Liver (tissue), 3 donors: ENCODE data around the gene FOCAD.

Source experiments
- ATF3 ChIP-seq: IDR thresholded peaks from 2 replicates; pipeline ENCODE4 v1.6.1; 2016; ENCODE audit warnings: antibody characterized with exemption
- CTCF ChIP-seq: fragments of 150-350 bp; IDR thresholded peaks from 2 replicates; pipeline ENCODE4 v1.5.1; 2017; ENCODE audit warnings: improper control_type of control experiment, low read depth, low read length; ENCODE audit not compliant: missing input control
- EGR1 ChIP-seq, 2 donors: IDR thresholded peaks; 2 replicates each; pipeline ENCODE4 v1.6.1; 2016 to 2018; ENCODE audit warnings: antibody characterized with exemption in 2 of 2, low read depth in 2 of 2
- GABPA ChIP-seq, 2 donors: IDR thresholded peaks in 1 of 2; conservative IDR thresholded peaks in 1 of 2; 2 replicates each; pipeline ENCODE4 v1.6.1; 2016; ENCODE audit warnings: antibody characterized with exemption in 2 of 2, mild to moderate bottlenecking in 1 of 2, moderate library complexity in 1 of 2
- JUND ChIP-seq, 2 donors: IDR thresholded peaks; 2 replicates each; pipeline ENCODE4 v1.6.1; 2016; ENCODE audit warnings: antibody characterized with exemption in 2 of 2
- MAX ChIP-seq: IDR thresholded peaks from 2 replicates; pipeline ENCODE4 v1.6.1; 2016; ENCODE audit warnings: antibody characterized with exemption
- RAD21 ChIP-seq, 2 donors: IDR thresholded peaks; 2 replicates each; pipeline ENCODE4 v1.6.1; 2016; ENCODE audit warnings: antibody characterized with exemption in 2 of 2, mild to moderate bottlenecking in 2 of 2
- REST ChIP-seq: IDR thresholded peaks from 2 replicates; pipeline ENCODE4 v1.6.1; 2016; ENCODE audit warnings: antibody characterized with exemption, mild to moderate bottlenecking
- RXRA ChIP-seq, 2 donors: IDR thresholded peaks; 2 replicates each; pipeline ENCODE4 v1.6.1; 2017 to 2018; ENCODE audit warnings: antibody characterized with exemption in 2 of 2, mild to moderate bottlenecking in 1 of 2
- TAF1 ChIP-seq: conservative IDR thresholded peaks from 2 replicates; pipeline ENCODE4 v1.6.1; 2016; ENCODE audit warnings: antibody characterized with exemption, mild to moderate bottlenecking
- YY1 ChIP-seq: IDR thresholded peaks from 2 replicates; pipeline ENCODE4 v1.6.1; 2016; ENCODE audit warnings: antibody characterized with exemption, mild to moderate bottlenecking
- ZBTB33 ChIP-seq: IDR thresholded peaks from 2 replicates; pipeline ENCODE4 v1.6.1; 2016; ENCODE audit warnings: antibody characterized with exemption
- donor health status: healthy.
- donor health status: healthy.

- TF ChIP-seq EGR1 (IDR thresholded peaks at IDR 0.05; ENCODE audit: low read depth in 2 of 2) (no peak), YY1 (no peak), CTCF (no peak), MAX (no peak), REST (no peak), ATF3 (no peak), RXRA (IDR thresholded peaks at IDR 0.05) (no peak), TAF1 (no peak), ZBTB33 (no peak), GABPA (IDR thresholded peaks at IDR 0.05 in 1 of 2, conservative IDR thresholded peaks at IDR 0.05 in 1 of 2) (no peak), RAD21 (IDR thresholded peaks at IDR 0.05) (no peak), JUND (IDR thresholded peaks at IDR 0.05) (no peak)
Measured at GRCh38 chr9:20703146-20703545, 19.1 kb downstream of the FOCAD start.
